MM.1S (cell line): ENCODE data around the gene PER1.

Experiments used
- EZH2 ChIP-seq: fragments of 300-600 bp; sonication (generic); optimal IDR thresholded peaks from 2 replicates; pipeline ENCODE3; 2017; ENCODE audit warnings: low read depth, mild to moderate bottlenecking, antibody characterized with exemption, low read length, mixed read lengths
- TF ChIP-seq, protein P1 (sequence below): fragments of 300-600 bp; sonication (generic); IDR thresholded peaks from 2 replicates; pipeline ENCODE4 v1.5.1; 2016; ENCODE audit warnings: antibody characterized with exemption, low read length, mixed read lengths

DNA sequence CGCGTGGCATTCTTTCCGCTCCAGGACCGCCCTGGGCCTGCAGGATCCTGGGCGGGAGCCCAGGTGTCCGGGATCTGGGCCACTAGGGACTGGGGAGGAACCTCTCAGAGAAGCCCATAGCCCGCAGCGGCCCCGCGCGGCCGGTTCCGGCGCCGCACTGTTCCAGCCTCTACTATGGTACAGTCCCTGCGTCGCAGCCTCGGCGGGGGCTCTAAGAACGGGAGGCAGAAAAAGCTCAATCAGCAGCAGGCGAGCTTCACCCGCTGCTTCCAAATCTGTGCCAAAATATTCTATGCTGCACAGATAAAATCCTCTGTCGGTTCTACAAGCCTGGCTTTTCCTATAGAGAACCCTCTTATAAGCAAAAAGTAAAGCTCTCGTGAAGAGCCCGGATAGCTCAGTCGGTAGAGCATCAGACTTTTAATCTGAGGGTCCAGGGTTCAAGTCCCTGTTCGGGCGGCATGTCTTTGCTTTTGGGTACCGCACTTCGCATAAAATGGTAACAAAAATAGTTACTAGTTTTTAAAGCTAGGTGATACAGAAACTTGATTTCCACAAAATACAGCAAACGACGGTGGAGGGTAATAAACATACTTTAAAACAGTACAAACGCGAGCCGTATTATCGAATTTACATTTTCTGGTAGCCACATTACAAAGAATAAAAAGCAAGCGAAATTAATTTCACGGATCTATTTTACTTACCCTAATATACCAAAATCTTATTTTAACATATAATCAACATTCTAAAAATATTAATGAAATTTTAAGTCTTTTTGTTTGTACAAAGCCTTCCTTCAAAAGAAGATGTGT, 33.2 kb downstream of the PER1 start:
- TF ChIP-seq, protein P1, sequence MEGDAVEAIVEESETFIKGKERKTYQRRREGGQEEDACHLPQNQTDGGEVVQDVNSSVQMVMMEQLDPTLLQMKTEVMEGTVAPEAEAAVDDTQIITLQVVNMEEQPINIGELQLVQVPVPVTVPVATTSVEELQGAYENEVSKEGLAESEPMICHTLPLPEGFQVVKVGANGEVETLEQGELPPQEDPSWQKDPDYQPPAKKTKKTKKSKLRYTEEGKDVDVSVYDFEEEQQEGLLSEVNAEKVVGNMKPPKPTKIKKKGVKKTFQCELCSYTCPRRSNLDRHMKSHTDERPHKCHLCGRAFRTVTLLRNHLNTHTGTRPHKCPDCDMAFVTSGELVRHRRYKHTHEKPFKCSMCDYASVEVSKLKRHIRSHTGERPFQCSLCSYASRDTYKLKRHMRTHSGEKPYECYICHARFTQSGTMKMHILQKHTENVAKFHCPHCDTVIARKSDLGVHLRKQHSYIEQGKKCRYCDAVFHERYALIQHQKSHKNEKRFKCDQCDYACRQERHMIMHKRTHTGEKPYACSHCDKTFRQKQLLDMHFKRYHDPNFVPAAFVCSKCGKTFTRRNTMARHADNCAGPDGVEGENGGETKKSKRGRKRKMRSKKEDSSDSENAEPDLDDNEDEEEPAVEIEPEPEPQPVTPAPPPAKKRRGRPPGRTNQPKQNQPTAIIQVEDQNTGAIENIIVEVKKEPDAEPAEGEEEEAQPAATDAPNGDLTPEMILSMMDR = peak; percentile 88
- TF ChIP-seq EZH2 = no peak
